OCI-LY7 (cell line): Measurements from ENCODE around the gene UQCR10.

Source experiments
- CTCF ChIP-seq: fragments of 200-600 bp; sonication (generic); conservative IDR thresholded peaks from 2 replicates; pipeline ENCODE4 v1.5.1; 2014; ENCODE audit warnings: mild to moderate bottlenecking, antibody characterized with exemption, low read length, moderate library complexity, mixed read lengths
- EZH2phosphoT487 ChIP-seq: fragments of 200-600 bp; sonication (generic); IDR thresholded peaks from 2 replicates; pipeline ENCODE4 v1.6.1; 2018; ENCODE audit warnings: low read depth, borderline replicate concordance, mild to moderate bottlenecking, mixed run types, antibody characterized with exemption, low read length, moderate library complexity, mixed read lengths

- TF ChIP-seq CTCF, result no peak
- no peak for TF ChIP-seq EZH2phosphoT487
These were observed 38.0 kb upstream of the UQCR10 start for GRCh38 chr22:29729161-29729560.
